MM.1S (cell line): ENCODE measurements around the gene IL22RA1.

Experiments used
- DNase-seq: peaks from one replicate; pipeline ENCODE4 v3.0.0-alpha.2; 2015
- H2AFZ ChIP-seq: fragments of 300-600 bp; sonication (generic); 2 replicates; pipeline ENCODE4 v1.6.0; 2016; ENCODE audit warnings: antibody characterized with exemption, low read length
- H3F3A ChIP-seq: fragments of 300-600 bp; sonication (generic); 2 replicates; pipeline ENCODE4 v1.6.1; 2016; ENCODE audit warnings: mild to moderate bottlenecking, antibody characterized with exemption, low read length, moderate library complexity, mixed read lengths; ENCODE audit not compliant: insufficient read depth
- H3K27ac ChIP-seq: fragments of 300-600 bp; sonication (generic); 2 replicates; pipeline ENCODE4 v1.5.1; 2016; ENCODE audit warnings: mild to moderate bottlenecking, low read length
- H3K27me3 ChIP-seq: fragments of 300-600 bp; sonication (generic); replicated peaks from 2 replicates; pipeline ENCODE4 v1.6.0; 2016; ENCODE audit warnings: low read length; ENCODE audit not compliant: insufficient read depth
- H3K36me3 ChIP-seq: fragments of 300-600 bp; sonication (generic); replicated peaks from 2 replicates; pipeline ENCODE4 v1.6.1; 2016; ENCODE audit warnings: mild to moderate bottlenecking, low read length, mixed read lengths; ENCODE audit not compliant: insufficient read depth
- H3K4me1 ChIP-seq: fragments of 300-600 bp; sonication (generic); 2 replicates; pipeline ENCODE4 v1.6.1; 2016; ENCODE audit warnings: low read length, mixed read lengths
- H3K4me2 ChIP-seq: fragments of 300-600 bp; sonication (generic); 2 replicates; pipeline ENCODE4 v1.6.0; 2016; ENCODE audit warnings: low read depth, low read length
- H3K4me3 ChIP-seq: fragments of 300-600 bp; sonication (generic); 2 replicates; pipeline ENCODE4 v1.5.1; 2016; ENCODE audit warnings: low read length, mixed read lengths
- H3K79me2 ChIP-seq: fragments of 300-600 bp; sonication (generic); 2 replicates; pipeline ENCODE4 v1.6.1; 2016; ENCODE audit warnings: mixed run types, low read length, mixed read lengths
- H3K9ac ChIP-seq: fragments of 300-600 bp; sonication (generic); 2 replicates; pipeline ENCODE4 v1.6.1; 2016; ENCODE audit warnings: low read length, mixed read lengths
- H3K9me2 ChIP-seq: fragments of 300-600 bp; sonication (generic); replicated peaks from 2 replicates; pipeline ENCODE4 v1.6.1; 2016; ENCODE audit warnings: mild to moderate bottlenecking, low read length, mixed read lengths; ENCODE audit not compliant: insufficient read depth
- H3K9me3 ChIP-seq: fragments of 300-600 bp; sonication (generic); replicated peaks from 2 replicates; pipeline ENCODE4 v1.6.1; 2016; ENCODE audit warnings: mild to moderate bottlenecking, low read length, mixed read lengths; ENCODE audit not compliant: insufficient read depth
- H4K20me1 ChIP-seq: fragments of 300-600 bp; sonication (generic); 2 replicates; pipeline ENCODE4 v1.6.1; 2016; ENCODE audit warnings: mild to moderate bottlenecking, low read length, moderate library complexity, mixed read lengths; ENCODE audit not compliant: insufficient read depth
- EZH2 ChIP-seq: fragments of 300-600 bp; sonication (generic); optimal IDR thresholded peaks from 2 replicates; pipeline ENCODE3; 2017; ENCODE audit warnings: low read depth, mild to moderate bottlenecking, antibody characterized with exemption, low read length, mixed read lengths
- EZH2phosphoT487 ChIP-seq: fragments of 300-600 bp; sonication (generic); IDR thresholded peaks from 2 replicates; pipeline ENCODE4 v1.6.1; 2018; ENCODE audit warnings: antibody characterized with exemption, low read length
- TF ChIP-seq, protein P1 (sequence below): fragments of 300-600 bp; sonication (generic); IDR thresholded peaks from 2 replicates; pipeline ENCODE4 v1.5.1; 2016; ENCODE audit warnings: antibody characterized with exemption, low read length, mixed read lengths

Gene IL22RA1

DNA sequence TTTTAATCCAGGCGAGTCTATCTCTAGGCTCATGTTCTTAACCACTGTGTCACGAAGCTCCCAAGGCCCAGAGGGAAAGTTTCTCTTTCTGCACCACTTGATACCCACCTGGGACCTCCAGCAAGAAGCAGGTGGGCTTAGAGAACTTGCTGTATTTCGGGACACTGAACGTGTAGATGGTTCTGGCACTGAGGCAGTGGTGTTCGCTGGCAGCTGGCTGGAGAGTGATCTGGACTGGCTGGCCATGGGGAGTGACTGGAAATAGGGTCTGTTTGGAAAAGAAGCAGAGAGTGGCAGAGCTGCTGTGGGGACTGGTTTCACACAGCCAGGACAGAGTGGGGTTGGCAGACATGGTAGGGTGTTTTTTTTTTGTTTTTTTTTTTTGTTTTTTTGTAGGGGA lies 16.4 kb upstream of the IL22RA1 start:
- no peak overlapping the region for H3K9ac ChIP-seq
- H3K27me3 ChIP-seq = no peaks in the 10 kb centered on the region
- DNase-seq = no peak
- TF ChIP-seq, protein P1, sequence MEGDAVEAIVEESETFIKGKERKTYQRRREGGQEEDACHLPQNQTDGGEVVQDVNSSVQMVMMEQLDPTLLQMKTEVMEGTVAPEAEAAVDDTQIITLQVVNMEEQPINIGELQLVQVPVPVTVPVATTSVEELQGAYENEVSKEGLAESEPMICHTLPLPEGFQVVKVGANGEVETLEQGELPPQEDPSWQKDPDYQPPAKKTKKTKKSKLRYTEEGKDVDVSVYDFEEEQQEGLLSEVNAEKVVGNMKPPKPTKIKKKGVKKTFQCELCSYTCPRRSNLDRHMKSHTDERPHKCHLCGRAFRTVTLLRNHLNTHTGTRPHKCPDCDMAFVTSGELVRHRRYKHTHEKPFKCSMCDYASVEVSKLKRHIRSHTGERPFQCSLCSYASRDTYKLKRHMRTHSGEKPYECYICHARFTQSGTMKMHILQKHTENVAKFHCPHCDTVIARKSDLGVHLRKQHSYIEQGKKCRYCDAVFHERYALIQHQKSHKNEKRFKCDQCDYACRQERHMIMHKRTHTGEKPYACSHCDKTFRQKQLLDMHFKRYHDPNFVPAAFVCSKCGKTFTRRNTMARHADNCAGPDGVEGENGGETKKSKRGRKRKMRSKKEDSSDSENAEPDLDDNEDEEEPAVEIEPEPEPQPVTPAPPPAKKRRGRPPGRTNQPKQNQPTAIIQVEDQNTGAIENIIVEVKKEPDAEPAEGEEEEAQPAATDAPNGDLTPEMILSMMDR = no peak
- TF ChIP-seq EZH2 (no peak), EZH2phosphoT487 (no peak)
- H3K36me3 ChIP-seq = peaks cover 14% of the 10 kb centered on the region; the same call in 1 of the 2 replicates
- H4K20me1 ChIP-seq = no peaks in the 10 kb centered on the region
- no peak overlapping the region for H2AFZ ChIP-seq
- no peak overlapping the region for H3K4me2 ChIP-seq
- H3K4me3 ChIP-seq = no peak overlapping the region
- H3K27ac ChIP-seq = no peak overlapping the region
- no peaks in the 10 kb centered on the region for H3K4me1 ChIP-seq
- no peaks in the 10 kb centered on the region for H3K9me3 ChIP-seq
- H3K9me2 ChIP-seq = no peaks in the 10 kb centered on the region
- peaks cover 7% of the 10 kb centered on the region; the same call in 1 of the 2 replicates for H3F3A ChIP-seq
- H3K79me2 ChIP-seq = no peaks in the 10 kb centered on the region

DNA sequence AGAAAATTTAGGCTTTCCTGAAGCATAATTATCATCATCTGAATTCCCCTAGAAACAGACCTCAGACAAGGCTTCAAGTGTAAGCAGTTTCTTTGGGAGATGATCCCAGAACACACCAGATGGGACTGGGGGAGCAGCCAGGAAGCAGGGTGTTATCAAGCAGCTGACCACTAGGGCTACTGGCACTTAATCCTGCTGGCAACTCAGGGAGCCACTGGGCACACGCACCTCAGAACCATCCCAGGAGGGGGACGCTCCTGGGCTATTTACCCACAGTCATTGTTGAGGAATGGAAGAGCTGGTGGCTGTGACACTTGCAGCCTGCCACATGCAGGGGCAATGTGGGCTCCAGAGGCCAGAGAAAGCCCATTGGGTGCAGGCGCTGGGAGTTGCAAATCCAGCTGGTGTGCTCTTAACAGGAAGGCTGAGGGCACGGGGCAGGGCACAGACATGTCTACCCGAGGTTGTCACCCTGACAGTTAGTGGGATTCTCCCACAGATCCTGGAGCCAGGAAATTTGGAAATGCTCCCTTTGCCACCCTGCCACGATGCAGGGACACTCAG lies 15.1 kb upstream of the IL22RA1 start:
- Histone ChIP-seq H4K20me1 (no peaks in the 10 kb centered on the region), H3K27ac (no peak overlapping the region), H3F3A (peaks cover 12% of the 10 kb centered on the region; the same call in 1 of the 2 replicates), H2AFZ (no peak overlapping the region), H3K9me2 (no peaks in the 10 kb centered on the region), H3K9ac (no peak overlapping the region), H3K4me2 (no peak overlapping the region), H3K9me3 (no peaks in the 10 kb centered on the region), H3K4me3 (no peak overlapping the region), H3K36me3 (peaks cover 14% of the 10 kb centered on the region; the same call in 1 of the 2 replicates), H3K79me2 (no peaks in the 10 kb centered on the region), H3K4me1 (no peaks in the 10 kb centered on the region), H3K27me3 (no peaks in the 10 kb centered on the region)
- no peak for DNase-seq
- TF ChIP-seq EZH2phosphoT487 (no peak), EZH2 (no peak)
- TF ChIP-seq, protein P1 = no peak; the same call in 1 of the 2 replicates

DNA sequence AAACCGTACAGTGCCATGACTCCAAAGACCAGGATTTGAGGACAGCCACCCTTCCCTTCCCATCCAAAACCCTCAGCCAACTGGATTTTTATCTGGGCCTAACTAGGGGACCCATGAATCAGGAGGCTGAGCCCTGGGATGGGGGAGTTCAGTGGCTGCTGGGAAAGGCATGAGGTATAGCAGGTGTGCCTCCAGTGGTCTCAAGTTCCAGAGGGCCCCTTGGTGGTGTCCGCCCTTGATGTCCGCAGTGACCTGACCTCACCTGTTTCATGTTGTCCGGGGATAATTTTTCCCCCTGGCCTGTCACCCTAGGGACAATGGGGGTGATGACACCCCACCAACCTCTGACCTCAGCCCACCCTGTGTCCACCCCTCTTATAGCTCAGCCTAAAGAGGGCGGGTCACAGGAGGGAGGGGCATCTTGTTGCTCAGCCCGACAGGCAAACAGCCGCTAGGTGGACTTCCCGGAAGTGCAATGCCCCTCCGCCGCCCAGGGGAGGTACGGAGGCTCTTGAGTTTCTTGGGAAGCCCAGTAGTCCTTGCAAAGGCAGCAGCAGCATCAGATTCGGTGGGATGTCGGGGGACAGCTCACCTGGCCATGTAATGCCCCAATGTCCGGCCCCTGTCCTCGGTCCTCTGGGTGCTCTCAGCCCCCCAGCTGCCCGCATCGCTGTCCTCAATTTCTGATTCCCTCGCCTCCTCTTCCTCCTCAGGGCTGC lies 13.8 kb upstream of the IL22RA1 start:
- Histone ChIP-seq H2AFZ (no peak overlapping the region), H3K27me3 (no peaks in the 10 kb centered on the region), H3F3A (peaks cover 15% of the 10 kb centered on the region), H3K4me2 (no peak overlapping the region), H3K36me3 (peaks cover 14% of the 10 kb centered on the region; the same call in 1 of the 2 replicates), H3K9me2 (no peaks in the 10 kb centered on the region), H4K20me1 (no peaks in the 10 kb centered on the region), H3K79me2 (no peaks in the 10 kb centered on the region), H3K4me3 (no peak overlapping the region), H3K9ac (no peak overlapping the region), H3K27ac (no peak overlapping the region), H3K4me1 (no peaks in the 10 kb centered on the region), H3K9me3 (no peaks in the 10 kb centered on the region)
- DNase-seq = no peak
- TF ChIP-seq EZH2 (no peak), EZH2phosphoT487 (no peak)
- TF ChIP-seq, protein P1 = no peak
